GM12875 (cell line): Measurements from ENCODE around the gene SLC25A48.

Experiments
- H3K4me3 ChIP-seq: one replicate; pipeline ENCODE4 v1.5.1; 2011; ENCODE audit warnings: low read depth, low read length, control low read depth
- CTCF ChIP-seq: IDR thresholded peaks from 2 replicates; pipeline ENCODE4 v1.5.1; 2011; ENCODE audit warnings: low read depth, mild to moderate bottlenecking, control low read depth, inconsistent platforms, low read length, moderate library complexity, borderline replicate concordance; ENCODE audit not compliant: insufficient read depth

SLC25A48 gene

GRCh38 chr5:135829681-135830383 lies 4.6 kb upstream of the SLC25A48 start:
- TF ChIP-seq CTCF, result peak; percentile 85
- no peak overlapping the region for H3K4me3 ChIP-seq

GRCh38 chr5:135830384-135830700 lies 4.1 kb upstream of the SLC25A48 start:
- TF ChIP-seq CTCF, result no peak

GRCh38 chr5:135830876-135831275 lies 3.6 kb upstream of the SLC25A48 start:
- H3K4me3 ChIP-seq, result no peak overlapping the region
- TF ChIP-seq CTCF, result no peak

More at GRCh38 chr5:135830384-135830700, 4.1 kb upstream of the SLC25A48 start:
- H3K4me3 ChIP-seq, result no peak overlapping the region

GRCh38 chr5:135831439-135831838 lies 3.0 kb upstream of the SLC25A48 start:
- H3K4me3 ChIP-seq, result no peak overlapping the region
- TF ChIP-seq CTCF, result no peak

GRCh38 chr5:135831851-135832555 lies 2.5 kb upstream of the SLC25A48 start:
- no peak overlapping the region for H3K4me3 ChIP-seq
- TF ChIP-seq CTCF, result no peak

GRCh38 chr5:135832941-135833920 lies 1.2 kb upstream of the SLC25A48 start:
- no peak for TF ChIP-seq CTCF

More at GRCh38 chr5:135832941-135833920, 1.2 kb upstream of the SLC25A48 start:
- no peak overlapping the region for H3K4me3 ChIP-seq
